ENCODE data around the gene MED13.
A peak's percentile ranks its signal among the peaks of the same experiment; 100 is the strongest.
"Not testable (repeated sequence)": the region's sequence is repeated elsewhere in the genome, so short reads cannot be mapped to it uniquely, and the experiment has no call there.

The MED13 gene

GRCh38 chr17:62085511-62086408, 20.7 kb upstream of the MED13 start:
- DNase-seq: no peak

- DNase-seq: no peak
These were observed 19.5 kb upstream of the MED13 start for GRCh38 chr17:62084585-62084984.

- no peak for DNase-seq
These were observed 18.6 kb upstream of the MED13 start for GRCh38 chr17:62083651-62084050.

GRCh38 chr17:62080647-62081046, 15.6 kb upstream of the MED13 start:
- no peak for DNase-seq

- DNase-seq: no peak
These were observed 12.9 kb upstream of the MED13 start for GRCh38 chr17:62078009-62078408.

GRCh38 chr17:62076864-62077788, 12.0 kb upstream of the MED13 start:
- no peak for DNase-seq

GRCh38 chr17:62075308-62075815, 10.3 kb upstream of the MED13 start:
- no peak for DNase-seq

- no peak for DNase-seq
These were observed 8.9 kb upstream of the MED13 start for GRCh38 chr17:62073993-62074392.

GRCh38 chr17:62072855-62073254, 7.8 kb upstream of the MED13 start:
- DNase-seq: not testable (repeated sequence)

- no peak for DNase-seq
These were observed 5.8 kb upstream of the MED13 start for GRCh38 chr17:62070900-62071299.

- DNase-seq: no peak
These were observed 2.4 kb upstream of the MED13 start for GRCh38 chr17:62067165-62068145.

- DNase-seq: peak; percentile 96
These were observed 762 bp upstream of the MED13 start for GRCh38 chr17:62065611-62066468.

- DNase-seq: no peak
These were observed 868 bp downstream of the MED13 start for GRCh38 chr17:62064029-62064790.

- no peak for DNase-seq
These were observed 2.1 kb downstream of the MED13 start for GRCh38 chr17:62062944-62063343.

- DNase-seq: no peak
These were observed 2.8 kb downstream of the MED13 start for GRCh38 chr17:62062302-62062701.

GRCh38 chr17:62059414-62059813, 5.7 kb downstream of the MED13 start:
- no peak for DNase-seq

- no peak for DNase-seq
These were observed 6.5 kb downstream of the MED13 start for GRCh38 chr17:62058611-62059010.

- DNase-seq: no peak
These were observed 7.4 kb downstream of the MED13 start for GRCh38 chr17:62057696-62058095.

GRCh38 chr17:62052765-62053338, 12.2 kb downstream of the MED13 start:
- DNase-seq: peak; percentile 55

- no peak for DNase-seq
These were observed 14.0 kb downstream of the MED13 start for GRCh38 chr17:62051053-62051452.

Data from NCI-H1105 treated with DMSO at 0.1 percent for 48 hours (cell line).